Activated B cell treated with CpG ODN at 0.5 μM for 24 hours (primary cell): ENCODE data around the gene LRIT3. TPM values are rescaled to one million over a fixed set of nuclear protein-coding genes. Genes with fewer than 3 reads are reported as not detected.

ENCODE experiments used
- ATAC-seq: fragments of 200-7000 bp; cut with Tn5 transposase; one replicate; pipeline ENCODE4 v1.10.0; 2021; ENCODE audit warnings: low read depth, mild to moderate bottlenecking, moderate library complexity
- CTCF ChIA-PET: fragments of 350-600 bp; sonication (Branson Sonifier 250); formaldehyde crosslinking; loops from one replicate; lab custom pipeline; 2021; ENCODE audit warnings: antibody characterized with exemption; lab: Charles Lee
- POLR2A ChIA-PET: fragments of 350-600 bp; sonication (Branson Sonifier 250); formaldehyde crosslinking; loops from one replicate; lab custom pipeline; 2021; ENCODE audit warnings: antibody characterized with exemption; lab: Charles Lee
- DNase-seq: peaks from one replicate; pipeline ENCODE4 v3.0.0; 2022
- H3K27ac Mint-ChIP-seq: one replicate; pipeline ENCODE4 v1.8.0; 2020; ENCODE audit warnings: mixed read lengths
- H3K27me3 Mint-ChIP-seq: one replicate; pipeline ENCODE4 v1.8.0; 2021; ENCODE audit warnings: mixed read lengths
- H3K36me3 Mint-ChIP-seq: one replicate; pipeline ENCODE4 v1.8.0; 2021; ENCODE audit warnings: low read depth, mixed read lengths
- H3K4me1 Mint-ChIP-seq: one replicate; pipeline ENCODE4 v1.8.0; 2021; ENCODE audit warnings: mixed read lengths
- H3K4me3 Mint-ChIP-seq: one replicate; pipeline ENCODE4 v1.8.0; 2020; ENCODE audit warnings: mild to moderate bottlenecking, mixed read lengths
- H3K9me3 Mint-ChIP-seq: one replicate; pipeline ENCODE4 v1.8.0; 2020; ENCODE audit warnings: mixed read lengths
- CTCF ChIP-seq: fragments of 200-600 bp; IDR thresholded peaks from one replicate; pipeline ENCODE4 v1.8.0; 2022; ENCODE audit warnings: antibody characterized with exemption, mild to moderate bottlenecking
- intact Hi-C: fragments of 100-400 bp; cut with micrococcal nuclease; formaldehyde crosslinking; loops from one replicate; pipeline ENCODE4 v1.15.1; 2024
- total RNA-seq: library from RNA; stranded (reverse); gene quantifications from 2 replicates; pipeline ENCODE4 v1.2.3, GENCODE V29; 2022

LRIT3 gene
- total RNA-seq, 1 donor from 2014 or later, result 0.22 TPM

GRCh38 chr4:109921384-109921808, 73.5 kb downstream of the LRIT3 start:
- ChIA-PET CTCF (no interaction called here), POLR2A (no interaction called here)
- intact Hi-C loops, result no loop called here
- H3K9me3 Mint-ChIP-seq, result no peaks in the 10 kb centered on the region
- H3K36me3 Mint-ChIP-seq, result no peaks in the 10 kb centered on the region
- H3K4me1 Mint-ChIP-seq, result no peaks in the 10 kb centered on the region
- no peak overlapping the region for H3K4me3 Mint-ChIP-seq
- no peak for TF ChIP-seq CTCF
- no peak overlapping the region for H3K27ac Mint-ChIP-seq
- no peak for DNase-seq
- no peak for ATAC-seq
- H3K27me3 Mint-ChIP-seq, result peaks cover under 1% of the 10 kb centered on the region

Other genes starting within 250 kb of the LRIT3 start
- gene CASP6, start 144.7 kb upstream of the LRIT3 start, total RNA-seq, result 5.6 and 7.0 TPM in 2 replicates
- gene PLA2G12A, start 118.0 kb upstream of the LRIT3 start, total RNA-seq, result 6.7 and 9.6 TPM in 2 replicates
- not detected in 2 replicates for gene CFI, start 46.1 kb upstream of the LRIT3 start, total RNA-seq
- gene GAR1, start 32.3 kb upstream of the LRIT3 start, total RNA-seq, result 21.0 and 23.1 TPM in 2 replicates
- gene RRH, start 20.1 kb upstream of the LRIT3 start, total RNA-seq, result 0.59 TPM in 1 of 2 replicates, not detected in the other
- not detected in 2 replicates for gene EGF, start 64.8 kb downstream of the LRIT3 start, total RNA-seq